Left lobe of liver (tissue), 2 donors: ENCODE measurements around the gene PODXL2. TPM values are rescaled to one million over a fixed set of nuclear protein-coding genes. Genes with fewer than 3 reads are reported as not detected.
A peak's percentile ranks its signal among the peaks of the same experiment; 100 is the strongest.
"Not testable (repeated sequence)": the region's sequence is repeated elsewhere in the genome, so short reads cannot be mapped to it uniquely, and the experiment has no call there.

Experiments used
- ATAC-seq: fragments of 200-7000 bp; cut with Tn5 transposase; one replicate; pipeline ENCODE4 v1.9.1; 2020; ENCODE audit warnings: mild to moderate bottlenecking, moderate library complexity
- DNase-seq: peaks from one replicate; pipeline ENCODE4 v3.0.0-alpha.2; 2020; ENCODE audit warnings: low spot score
- total RNA-seq: library from RNA; stranded (reverse); gene quantifications from one replicate; pipeline ENCODE4 v1.2.1, GENCODE V29; 2021
- donor health status: DM: no; HTN: no; CAD: no; lungs with moderate emphysema.
- donor health status: DM: no; HTN: yes; CAD: no.

PODXL2 gene
- total RNA-seq, 1 donor from 2014 or later: 1.5 TPM

DNA sequence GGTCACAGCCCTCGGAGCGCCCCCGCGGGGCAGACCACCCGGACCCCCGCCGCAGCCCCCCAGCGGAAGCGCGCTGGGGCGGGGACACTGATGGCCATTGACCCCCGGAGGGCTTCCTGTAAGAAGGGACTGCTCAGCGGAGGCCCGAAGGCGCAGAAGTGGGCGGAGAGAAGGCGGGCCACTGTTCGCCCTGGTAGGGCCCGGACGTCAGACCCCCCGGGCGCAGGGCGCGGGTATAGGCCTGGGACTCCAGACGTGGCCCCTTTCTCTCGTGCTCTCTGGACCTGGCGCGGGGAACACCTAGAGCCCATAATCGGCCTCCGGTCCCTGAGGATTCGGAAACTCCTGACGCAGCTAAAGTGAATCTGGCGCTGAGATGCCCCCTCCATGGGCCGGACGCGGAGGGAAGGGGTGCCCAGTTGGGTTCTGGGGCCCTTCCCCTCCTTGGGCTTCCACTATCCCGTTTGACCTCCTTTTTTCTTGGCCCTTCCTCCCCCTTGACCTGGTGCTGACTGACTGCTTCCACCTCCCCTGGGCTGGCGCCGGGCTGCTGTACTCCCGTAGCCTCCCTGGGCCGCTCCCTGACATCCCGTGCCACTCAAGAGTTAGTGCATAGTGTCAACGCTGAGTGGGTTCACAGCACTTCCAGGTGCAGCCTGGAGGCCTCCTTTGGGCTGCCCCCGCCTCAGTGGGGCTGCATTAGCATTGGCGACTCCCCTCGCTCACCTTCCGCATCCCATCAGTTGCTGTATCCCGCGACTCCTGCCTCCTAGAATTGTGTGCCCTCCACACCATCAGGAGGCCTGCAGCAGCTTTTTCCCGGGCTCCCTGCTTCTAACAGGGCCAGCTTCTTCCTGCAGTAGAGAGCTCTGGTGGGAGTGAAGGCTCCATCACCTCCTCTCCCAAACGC is 44.5 kb downstream of the PODXL2 start:
- ATAC-seq: peak; percentile 58

DNA sequence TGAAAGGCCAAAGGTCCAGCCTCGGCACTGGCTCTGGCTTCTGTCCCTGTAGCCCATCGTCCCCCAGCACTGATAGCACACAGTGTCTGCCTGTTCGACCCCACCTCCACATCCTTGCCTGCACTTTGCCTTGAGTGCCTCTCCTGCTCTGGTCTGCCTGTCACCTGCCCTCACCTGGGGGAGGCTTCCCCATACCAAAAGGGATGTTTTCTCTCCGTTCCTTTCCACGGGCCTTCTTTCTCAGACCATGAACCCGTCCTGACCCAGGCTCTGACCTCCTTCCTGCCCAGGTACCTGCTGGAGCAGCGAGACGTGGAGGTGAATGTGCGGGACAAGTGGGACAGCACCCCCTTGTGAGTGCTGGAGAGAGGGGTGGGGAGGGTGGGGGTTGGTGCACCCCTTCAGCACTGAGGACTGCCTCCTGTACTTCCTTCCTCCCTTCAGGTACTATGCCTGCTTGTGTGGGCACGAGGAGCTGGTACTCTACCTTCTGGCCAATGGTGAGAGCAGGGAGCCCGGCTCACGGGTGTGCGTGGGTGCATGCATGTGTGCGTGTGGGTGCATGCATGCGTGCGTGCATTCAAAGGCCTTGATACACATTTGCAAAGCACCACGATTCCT is 45.2 kb downstream of the PODXL2 start:
- ATAC-seq (no peak), DNase-seq (peak; percentile 35)

More for the DNA sequence above, 44.5 kb downstream of the PODXL2 start:
- peak; percentile 53 for DNase-seq

DNA sequence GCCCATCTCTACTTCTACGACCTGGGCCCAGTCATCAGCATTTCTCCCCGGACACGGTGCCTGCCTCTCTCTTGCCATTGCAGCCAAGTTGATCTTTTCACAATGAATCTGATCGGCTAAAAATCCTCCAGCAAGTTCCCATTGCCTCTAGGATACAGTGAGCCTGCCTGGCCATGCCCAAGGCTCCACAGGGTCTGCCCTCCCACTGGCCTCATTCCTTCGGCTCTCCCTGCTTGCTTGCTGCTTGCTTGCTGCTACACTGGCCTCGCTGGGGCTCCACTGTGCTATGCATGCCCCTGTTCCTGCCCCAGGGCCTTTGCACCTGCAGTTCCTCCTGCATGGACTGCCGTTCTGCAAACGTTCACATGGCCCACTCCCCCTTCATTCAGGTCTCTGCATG is 45.8 kb downstream of the PODXL2 start:
- no peak for ATAC-seq
- DNase-seq: peak; percentile 27

DNA sequence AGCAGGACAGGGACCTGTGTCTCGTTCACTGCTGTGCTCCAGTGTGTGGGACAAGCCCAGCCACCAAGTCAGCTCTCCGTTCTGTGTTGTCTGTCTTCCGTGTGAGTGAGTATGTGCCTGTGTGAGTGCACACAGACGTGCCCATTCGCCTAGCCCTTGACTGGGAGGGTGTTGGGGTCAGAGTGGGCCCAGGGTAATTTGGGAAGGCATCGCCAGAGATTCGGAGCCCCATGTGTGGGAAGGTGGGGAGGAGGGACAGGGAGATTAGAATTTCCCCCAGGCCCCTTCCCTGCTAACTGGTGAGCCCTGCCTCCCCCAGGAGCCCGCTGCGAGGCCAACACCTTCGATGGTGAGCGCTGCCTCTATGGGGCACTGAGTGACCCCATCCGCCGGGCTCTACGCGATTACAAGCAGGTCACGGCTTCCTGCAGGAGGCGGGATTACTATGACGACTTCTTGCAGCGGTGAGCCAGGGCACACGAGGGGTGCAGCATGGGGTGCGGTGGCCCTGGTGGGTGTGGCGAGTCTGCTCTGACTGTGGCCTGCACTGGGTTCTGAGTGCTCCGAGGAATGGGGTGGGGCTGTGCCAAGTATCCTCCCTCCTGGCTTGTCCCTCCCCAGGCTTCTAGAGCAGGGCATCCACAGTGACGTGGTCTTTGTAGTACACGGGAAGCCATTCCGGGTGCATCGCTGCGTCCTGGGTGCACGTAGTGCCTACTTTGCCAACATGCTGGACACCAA is 46.8 kb downstream of the PODXL2 start:
- ATAC-seq (no peak), DNase-seq (peak; percentile 45)

DNA sequence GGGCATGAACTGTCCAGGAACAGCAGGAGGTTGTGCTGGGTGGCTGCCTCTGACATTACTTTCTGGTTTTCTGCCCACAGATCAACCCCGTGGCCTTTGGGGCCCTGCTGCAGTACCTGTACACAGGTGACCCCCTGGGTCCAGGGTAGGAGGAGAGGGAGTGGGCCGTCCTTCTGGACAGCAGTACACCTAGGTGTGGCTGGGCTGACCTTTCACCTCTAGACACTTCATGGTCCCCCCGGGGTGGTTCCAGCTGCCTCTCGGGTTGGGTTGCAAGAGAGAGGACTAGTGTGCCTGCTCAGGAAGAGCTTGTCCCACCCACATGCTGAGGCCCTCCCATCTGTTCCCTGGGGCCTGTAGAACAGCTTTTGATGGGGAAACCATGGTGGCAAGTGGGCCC is 47.5 kb downstream of the PODXL2 start:
- ATAC-seq (no peak), DNase-seq (no peak)

DNA sequence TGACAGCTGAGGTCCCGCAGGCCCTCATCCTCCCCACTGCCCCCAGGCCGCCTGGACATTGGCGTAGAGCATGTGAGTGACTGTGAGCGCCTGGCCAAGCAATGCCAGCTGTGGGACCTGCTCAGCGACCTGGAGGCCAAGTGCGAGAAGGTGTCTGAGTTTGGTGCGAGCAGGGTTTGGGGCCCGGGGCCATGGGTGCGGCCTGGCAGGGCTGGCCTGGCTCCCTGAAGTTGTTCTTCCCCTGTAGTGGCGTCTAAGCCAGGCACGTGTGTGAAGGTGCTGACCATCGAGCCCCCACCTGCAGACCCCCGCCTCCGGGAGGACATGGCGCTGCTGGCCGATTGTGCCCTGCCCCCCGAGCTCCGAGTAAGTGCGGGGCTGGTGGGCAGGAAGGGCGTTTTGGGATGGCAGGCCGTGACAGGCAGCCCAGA is 48.0 kb downstream of the PODXL2 start:
- DNase-seq (peak; percentile 45), ATAC-seq (no peak)

DNA sequence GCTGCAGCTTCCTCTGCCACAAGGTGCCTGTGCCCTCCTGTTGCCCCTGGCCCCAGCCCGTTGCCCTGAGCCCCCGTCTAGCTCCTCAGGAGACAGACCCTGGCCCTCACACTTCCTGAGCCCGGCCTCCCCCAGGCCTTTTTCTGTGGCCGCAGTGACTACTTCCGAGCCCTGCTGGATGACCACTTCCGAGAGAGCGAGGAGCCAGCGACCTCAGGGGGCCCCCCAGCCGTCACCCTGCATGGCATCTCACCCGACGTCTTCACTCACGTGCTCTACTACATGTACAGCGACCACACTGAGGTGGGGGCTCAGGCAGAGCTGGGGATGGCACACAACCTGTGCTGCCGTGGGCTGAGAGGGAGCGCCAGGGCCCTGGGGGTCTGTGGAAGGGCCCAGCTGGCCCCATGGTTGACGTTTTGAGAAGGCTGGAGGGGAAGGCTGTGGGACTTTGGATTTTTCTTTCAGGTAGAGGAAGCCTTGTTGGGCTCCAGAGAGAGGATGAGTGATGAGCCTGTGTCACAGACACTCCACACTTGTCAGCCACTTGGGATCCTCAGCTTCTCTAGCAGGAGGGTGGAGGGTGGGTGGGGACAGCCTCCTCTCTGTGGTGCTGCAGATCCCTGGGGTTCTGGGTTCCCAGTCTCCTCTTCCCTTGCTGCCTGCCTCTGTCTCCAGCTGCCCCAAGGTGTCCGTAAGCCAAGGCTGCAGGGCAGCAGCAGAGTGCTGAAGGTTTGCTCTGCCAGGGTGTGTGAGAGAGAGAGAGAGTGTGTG is 48.7 kb downstream of the PODXL2 start:
- ATAC-seq: no peak
- DNase-seq: peak; percentile 42

DNA sequence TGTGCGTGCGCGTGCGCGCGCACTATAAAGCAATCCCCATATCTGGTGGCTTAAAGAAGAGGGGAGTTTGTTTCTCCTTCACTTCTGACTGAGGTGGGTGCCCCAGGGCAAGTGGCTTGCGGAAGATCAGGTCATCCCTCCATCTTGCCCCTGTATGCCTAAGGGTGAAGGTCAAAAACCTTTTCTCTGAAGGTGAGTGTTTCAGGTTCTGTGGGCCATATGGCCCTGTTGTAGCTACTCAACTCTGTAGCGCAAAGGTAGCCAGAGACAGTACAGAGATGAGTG is 49.3 kb downstream of the PODXL2 start:
- no peak for DNase-seq
- ATAC-seq: no peak

DNA sequence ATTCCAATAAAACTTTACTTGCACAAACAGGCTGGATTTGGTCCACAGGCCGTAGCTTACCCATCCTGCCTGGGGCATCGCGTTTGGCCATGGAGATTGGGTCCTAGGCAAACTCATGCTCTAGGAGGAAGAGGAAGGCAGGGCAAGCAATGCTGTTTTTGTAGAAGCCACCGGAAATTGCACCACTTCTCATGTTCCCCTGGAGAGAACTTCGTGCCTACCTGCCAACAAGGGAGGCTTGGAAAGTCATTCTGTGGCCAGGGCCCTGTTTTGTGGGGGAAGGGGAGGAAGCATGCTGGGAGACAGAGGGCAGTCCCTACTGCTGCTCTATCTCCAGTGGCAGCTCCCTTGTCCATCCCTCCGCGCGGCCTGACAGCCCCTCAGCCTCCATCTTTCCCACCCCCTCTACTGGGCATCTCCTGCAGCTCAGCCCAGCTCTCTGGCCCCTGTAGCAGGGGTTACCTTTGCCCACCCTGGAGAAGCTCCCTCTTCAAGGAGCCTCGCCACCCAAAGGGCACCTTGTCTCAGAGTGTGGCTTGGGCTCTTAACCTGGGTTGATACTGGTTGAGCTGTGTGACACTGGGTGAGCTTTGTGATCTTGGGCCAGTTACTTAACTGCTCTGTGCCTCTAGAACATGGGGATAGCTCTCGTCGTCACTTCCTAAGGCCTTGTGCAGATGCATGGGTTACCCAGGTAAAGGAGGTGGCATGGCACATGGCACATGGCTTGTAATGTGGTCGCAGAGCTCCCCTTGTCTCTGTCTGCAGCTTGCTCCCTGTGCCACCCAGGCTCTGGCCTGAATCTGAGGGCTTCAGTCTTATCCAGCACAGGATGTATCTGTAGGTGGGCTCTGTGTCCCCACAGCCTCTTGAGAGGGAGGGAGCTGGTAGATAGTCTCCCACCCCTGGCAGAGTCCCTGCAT is 49.9 kb downstream of the PODXL2 start:
- ATAC-seq: peak; percentile 53
- DNase-seq: peak; percentile 56

DNA sequence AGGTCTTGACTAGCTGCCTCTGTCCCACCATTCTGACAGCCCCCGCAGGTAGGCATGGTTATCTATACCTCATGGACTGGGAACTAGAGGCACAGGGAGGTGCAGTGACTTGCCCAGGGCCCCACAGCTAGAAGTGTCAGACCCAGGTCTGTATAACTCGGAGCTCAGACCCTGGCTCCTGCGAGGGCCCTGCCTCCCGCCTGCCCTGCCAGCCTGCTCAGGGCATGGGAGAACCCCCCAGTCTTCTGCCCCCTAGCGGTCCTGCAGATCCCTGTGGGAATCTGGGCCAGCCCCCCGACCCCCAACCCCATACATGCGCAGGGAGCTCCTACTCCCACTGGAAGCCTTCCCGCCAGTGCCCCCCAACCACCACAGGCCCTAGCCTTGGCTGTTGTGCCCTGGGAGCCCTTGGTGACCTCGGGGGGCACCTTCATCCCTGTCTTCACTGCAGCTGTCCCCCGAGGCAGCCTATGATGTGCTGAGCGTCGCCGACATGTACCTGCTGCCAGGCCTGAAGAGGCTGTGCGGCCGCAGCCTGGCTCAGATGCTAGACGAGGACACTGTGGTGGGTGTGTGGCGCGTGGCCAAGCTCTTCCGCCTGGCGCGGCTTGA is 50.7 kb downstream of the PODXL2 start:
- ATAC-seq: no peak

DNA sequence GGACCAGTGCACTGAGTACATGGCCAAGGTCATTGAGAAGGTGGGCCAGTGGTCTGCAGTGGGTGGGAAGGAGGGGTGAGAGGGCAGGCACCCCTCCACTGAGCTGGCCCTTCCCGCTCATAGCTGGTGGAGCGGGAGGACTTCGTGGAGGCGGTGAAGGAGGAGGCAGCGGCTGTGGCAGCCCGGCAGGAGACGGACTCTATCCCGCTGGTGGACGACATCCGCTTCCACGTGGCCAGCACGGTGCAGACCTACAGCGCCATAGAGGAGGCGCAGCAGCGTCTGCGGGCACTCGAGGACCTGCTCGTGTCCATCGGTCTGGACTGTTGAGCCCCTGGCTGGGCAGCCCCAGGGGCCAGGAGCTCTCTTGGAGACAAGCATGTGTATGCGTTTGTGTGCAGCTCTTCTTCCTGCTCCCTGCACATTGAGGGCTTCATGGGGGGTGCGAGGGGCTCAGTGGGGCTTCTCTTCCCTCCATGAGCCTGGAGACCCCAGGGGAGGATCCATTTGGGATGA is 51.2 kb downstream of the PODXL2 start:
- no peak for DNase-seq

More for the DNA sequence above, 50.7 kb downstream of the PODXL2 start:
- DNase-seq: peak; percentile 44

DNA sequence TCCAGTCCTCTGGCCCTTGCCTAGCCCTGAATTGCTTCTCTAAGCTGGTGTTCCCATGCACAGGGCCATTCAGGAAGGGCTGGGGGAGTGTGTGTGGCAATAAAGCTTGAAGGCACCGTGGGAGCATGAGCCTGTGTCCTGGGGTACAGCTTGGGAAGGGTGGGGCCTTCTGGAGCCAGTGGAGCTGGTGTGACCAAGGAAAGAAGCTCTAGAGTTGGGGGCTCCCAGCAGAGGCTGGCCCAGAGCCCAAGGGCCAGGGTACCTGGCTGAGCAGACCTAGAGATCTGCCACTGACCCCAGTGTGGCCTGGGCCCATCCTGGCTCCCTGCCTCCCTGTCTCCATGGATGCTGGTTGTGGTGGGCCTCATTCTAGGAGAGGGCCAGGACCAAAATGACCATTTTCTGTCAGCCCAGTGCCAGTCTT is 51.8 kb downstream of the PODXL2 start:
- ATAC-seq (no peak), DNase-seq (peak; percentile 41)

More for the DNA sequence above, 51.2 kb downstream of the PODXL2 start:
- no peak for ATAC-seq

DNA sequence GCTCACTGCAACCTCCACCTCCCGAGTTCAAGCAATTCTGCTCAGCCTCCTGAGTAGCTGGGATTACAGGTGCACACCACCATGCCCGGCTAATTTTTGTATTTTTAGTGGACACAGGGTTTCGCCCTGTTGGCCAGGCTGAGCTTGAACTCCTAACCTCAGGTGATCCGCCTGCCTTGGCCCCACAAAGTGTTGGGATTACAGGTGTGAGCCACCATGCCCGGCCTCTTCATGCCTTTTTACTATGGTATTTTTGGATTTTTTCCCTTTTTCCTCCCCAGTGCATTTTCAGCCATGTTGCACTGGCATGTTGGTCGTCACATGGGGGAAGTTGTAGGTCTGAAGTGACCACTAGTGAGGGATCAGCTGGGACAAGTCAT is 53.2 kb downstream of the PODXL2 start:
- not testable (repeated sequence) for ATAC-seq

DNA sequence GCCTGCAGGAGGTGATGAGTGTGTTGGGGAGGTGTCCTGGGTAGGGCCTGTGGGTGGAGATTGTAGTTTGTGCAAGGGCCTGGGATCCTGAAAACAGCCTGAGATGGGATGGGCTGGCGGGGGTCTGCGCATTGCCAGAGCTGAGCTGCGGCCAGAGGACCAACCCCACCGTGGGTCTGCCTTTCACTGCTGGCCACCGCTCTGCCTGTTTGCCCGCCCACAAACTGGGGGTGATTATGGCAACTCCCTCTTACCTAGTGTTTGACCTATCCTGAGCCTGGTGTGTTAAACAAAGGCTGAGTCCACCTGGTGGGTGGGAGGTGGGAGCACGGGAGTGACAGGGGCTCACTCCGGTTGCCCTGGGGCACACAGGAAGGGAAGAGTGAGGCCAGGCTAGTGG is 53.6 kb downstream of the PODXL2 start:
- ATAC-seq (no peak), DNase-seq (peak; percentile 40)

More for the DNA sequence above, 53.2 kb downstream of the PODXL2 start:
- peak; percentile 24 for DNase-seq

DNA sequence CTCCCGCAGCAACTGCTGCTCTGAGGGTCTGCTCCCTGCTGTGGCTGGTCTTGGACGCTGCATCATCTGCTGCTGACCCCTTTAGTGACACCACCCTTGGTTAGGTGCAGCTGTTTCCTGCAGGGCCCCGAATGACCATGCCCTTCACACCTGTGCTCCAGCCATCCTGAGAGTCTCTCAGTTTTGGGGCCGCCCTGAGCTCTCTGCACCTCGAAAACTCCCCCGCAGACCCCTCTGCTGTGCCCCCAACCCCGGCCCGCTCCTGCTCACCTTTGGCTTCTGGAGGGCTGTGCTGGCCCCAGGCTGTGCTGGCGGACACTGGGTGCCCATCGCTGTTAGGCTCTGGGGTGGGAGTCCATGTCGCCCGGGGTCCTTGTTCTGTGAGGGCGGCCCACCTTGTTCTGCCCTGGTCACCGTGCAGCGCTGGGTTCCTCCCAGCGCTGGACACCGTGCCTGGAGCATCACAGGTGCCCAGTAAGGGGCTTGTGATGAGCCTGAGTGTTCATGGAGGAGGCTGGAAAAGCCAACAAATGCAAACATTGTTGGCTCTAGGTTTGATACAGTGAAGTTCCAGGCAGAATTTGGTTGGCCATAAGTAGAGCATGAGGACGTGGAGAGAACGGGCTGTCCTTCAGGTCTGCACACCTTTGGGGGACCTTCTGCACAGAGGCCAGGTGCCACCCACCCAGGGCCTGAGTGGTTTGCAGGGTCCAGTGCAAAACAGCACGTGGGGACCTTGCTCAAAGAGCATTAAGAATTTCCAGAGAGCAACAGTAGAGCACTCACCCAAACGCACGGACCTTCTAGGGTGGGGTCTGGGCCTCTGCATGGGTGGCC is 56.1 kb downstream of the PODXL2 start:
- ATAC-seq (peak; percentile 70), DNase-seq (peak; percentile 42)

DNA sequence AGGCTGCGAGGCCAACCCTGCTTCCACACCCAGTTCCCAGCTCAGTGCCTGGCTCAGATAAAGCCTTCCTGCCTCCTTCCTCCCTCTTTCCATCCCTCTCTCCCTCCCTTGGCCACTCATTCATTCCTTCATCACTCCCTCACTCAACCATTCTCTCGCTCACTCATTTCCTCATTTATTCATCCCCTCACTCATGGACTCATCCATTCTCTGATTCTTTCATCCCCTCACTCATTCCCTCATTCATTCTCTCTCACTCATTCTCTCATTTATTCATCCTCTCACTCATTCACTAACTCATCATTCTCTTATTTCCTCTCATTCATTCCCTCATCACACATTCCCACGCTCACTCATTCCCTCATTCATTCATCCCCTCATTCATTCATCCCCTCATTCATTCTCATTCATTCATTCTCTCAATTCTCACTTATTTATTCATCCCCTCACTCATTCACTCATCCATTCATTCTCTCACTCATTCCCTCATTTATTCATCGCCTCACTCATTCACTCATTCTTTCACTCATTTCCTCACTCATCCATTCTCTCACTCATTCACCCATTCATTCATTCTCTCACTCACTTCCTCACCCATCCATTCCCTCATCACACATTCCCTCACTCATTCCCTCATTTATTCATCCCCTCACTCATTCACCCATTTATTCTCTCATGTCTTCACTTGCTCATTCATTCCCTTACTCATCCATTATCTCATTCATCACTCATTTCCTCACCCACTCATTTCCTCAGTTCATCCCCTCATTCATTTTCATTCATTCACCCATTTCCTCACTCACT is 56.9 kb downstream of the PODXL2 start:
- ATAC-seq (no peak), DNase-seq (no peak)

DNA sequence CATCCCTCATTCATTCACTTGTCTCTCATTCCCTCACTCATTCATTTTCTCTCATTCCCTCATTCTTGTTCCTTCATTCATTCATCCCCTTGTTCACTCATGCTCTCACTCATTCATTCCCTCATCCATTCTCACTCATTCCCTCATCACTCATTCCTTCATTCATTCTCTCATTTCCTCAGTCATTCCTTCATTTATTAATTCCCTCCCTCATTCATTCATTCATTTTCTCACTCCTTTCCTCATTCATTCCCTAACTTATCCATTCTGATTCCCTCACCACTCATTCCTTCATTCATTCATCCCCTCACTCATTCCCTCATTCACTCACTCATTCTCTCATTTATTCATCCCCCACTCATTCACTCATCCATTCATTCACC is 57.5 kb downstream of the PODXL2 start:
- ATAC-seq: no peak
- DNase-seq: no peak
